IMR-90 (cell line): ENCODE measurements around the gene GNB1L. TPM values are rescaled to one million over a fixed set of nuclear protein-coding genes. Genes with fewer than 3 reads are reported as not detected.

ENCODE experiments used
- ATAC-seq: fragments of 200-7000 bp; cut with Tn5 transposase; 2 replicates; pipeline ENCODE4 v1.9.1; 2020; ENCODE audit warnings: low read depth, mild to moderate bottlenecking, moderate library complexity
- BruUV-seq: library from RNA; stranded (reverse); fragments of 400-500 nt; replicated peaks from 2 replicates; lab custom pipeline; 2021; lab: Mats Ljungman, UMichigan
- CTCF ChIA-PET: fragments of 300-600 bp; formaldehyde crosslinking; extraction: SDS; loops from one replicate; lab custom pipeline; 2021; ENCODE audit warnings: antibody characterized with exemption; lab: Yijun Ruan, JAX
- POLR2A ChIA-PET: fragments of 300-600 bp; sonication (Branson Sonifier 250); formaldehyde crosslinking; loops from one replicate; lab custom pipeline; 2022; ENCODE audit warnings: antibody characterized with exemption; ENCODE audit not compliant: unreplicated experiment; lab: Charles Lee
- DNase-seq: peaks from one replicate; pipeline ENCODE4 v3.0.0; 2013
- H2AFZ ChIP-seq: replicated peaks from 2 replicates; pipeline ENCODE3; 2013; ENCODE audit warnings: low read length, mild to moderate bottlenecking; ENCODE audit not compliant: poor library complexity
- H2AK5ac ChIP-seq: 2 replicates; pipeline ENCODE4 v1.6.1; 2013; ENCODE audit warnings: low read depth, low read length, inconsistent platforms
- H2AK9ac ChIP-seq: replicated peaks from 2 replicates; pipeline ENCODE3; 2013; ENCODE audit warnings: mild to moderate bottlenecking, low read depth, low read length, moderate library complexity; ENCODE audit not compliant: poor library complexity
- H2BK120ac ChIP-seq: 2 replicates; pipeline ENCODE4 v1.6.1; 2013; ENCODE audit warnings: low read depth, low read length, inconsistent platforms
- H2BK15ac ChIP-seq: 3 replicates; pipeline ENCODE4 v1.6.1; 2013; ENCODE audit warnings: low read depth, low read length, inconsistent platforms
- H2BK20ac ChIP-seq: 2 replicates; pipeline ENCODE4 v1.6.1; 2013; ENCODE audit warnings: low read depth, mild to moderate bottlenecking, inconsistent platforms, low read length, moderate library complexity
- H2BK5ac ChIP-seq: 2 replicates; pipeline ENCODE4 v1.6.1; 2013; ENCODE audit warnings: mild to moderate bottlenecking, low read depth, low read length, inconsistent platforms; ENCODE audit not compliant: poor library complexity, severe bottlenecking
- H3K14ac ChIP-seq: replicated peaks from 2 replicates; pipeline ENCODE4 v1.6.1; 2013; ENCODE audit warnings: low read depth, low read length, inconsistent platforms
- H3K18ac ChIP-seq: 2 replicates; pipeline ENCODE4 v1.6.1; 2013; ENCODE audit warnings: low read depth, low read length, control low read depth
- H3K23ac ChIP-seq: 2 replicates; pipeline ENCODE4 v1.6.1; 2013; ENCODE audit warnings: low read depth, low read length, inconsistent platforms
- H3K27ac ChIP-seq: 2 replicates; pipeline ENCODE4 v1.5.1; 2013; ENCODE audit warnings: mild to moderate bottlenecking, control low read depth, low read length; ENCODE audit not compliant: insufficient read depth
- H3K27me3 ChIP-seq: 2 replicates; pipeline ENCODE4 v1.6.1; 2013; ENCODE audit warnings: low read length; ENCODE audit not compliant: control insufficient read depth, insufficient read depth
- H3K36me3 ChIP-seq: 2 replicates; pipeline ENCODE4 v1.6.1; 2013; ENCODE audit warnings: low read length, mixed read lengths; ENCODE audit not compliant: control insufficient read depth, insufficient read depth
- H3K4ac ChIP-seq: 2 replicates; pipeline ENCODE4 v1.6.1; 2013; ENCODE audit warnings: low read depth, low read length, inconsistent platforms
- H3K4me1 ChIP-seq: 2 replicates; pipeline ENCODE4 v1.6.1; 2013; ENCODE audit warnings: low read length, mixed read lengths; ENCODE audit not compliant: control insufficient read depth, insufficient read depth
- H3K4me2 ChIP-seq: 2 replicates; pipeline ENCODE4 v1.6.1; 2013; ENCODE audit warnings: low read depth, mild to moderate bottlenecking, control low read depth, low read length, moderate library complexity
- H3K4me3 ChIP-seq: 2 replicates; pipeline ENCODE4 v1.5.1; 2013; ENCODE audit warnings: low read depth, mild to moderate bottlenecking, control low read depth, low read length, moderate library complexity; ENCODE audit not compliant: insufficient read depth
- H3K56ac ChIP-seq: 2 replicates; pipeline ENCODE4 v1.6.1; 2013; ENCODE audit warnings: low read length, inconsistent platforms; ENCODE audit not compliant: insufficient read depth; ENCODE audit errors: extremely low read depth
- H3K79me1 ChIP-seq, 2 experiments: 2 replicates each; pipeline ENCODE4 v1.6.1; 2013; ENCODE audit warnings: low read length in 2 of 2, inconsistent platforms in 1 of 2, low read depth in 1 of 2
- H3K9ac ChIP-seq: 2 replicates; pipeline ENCODE4 v1.6.1; 2013; ENCODE audit warnings: low read depth, low read length, control low read depth
- H3K9me1 ChIP-seq: 2 replicates; pipeline ENCODE4 v1.6.1; 2013; ENCODE audit warnings: low read length, inconsistent platforms; ENCODE audit not compliant: insufficient read depth
- H3K9me3 ChIP-seq: 2 replicates; pipeline ENCODE4 v1.6.1; 2013; ENCODE audit warnings: low read length; ENCODE audit not compliant: control insufficient read depth, insufficient read depth
- H4K20me1 ChIP-seq: 2 replicates; pipeline ENCODE4 v1.6.1; 2013; ENCODE audit warnings: low read length, inconsistent platforms; ENCODE audit not compliant: insufficient read depth
- H4K5ac ChIP-seq: 2 replicates; pipeline ENCODE4 v1.6.1; 2013; ENCODE audit warnings: mild to moderate bottlenecking, low read depth, low read length, control low read depth
- H4K8ac ChIP-seq, 2 experiments: 2 replicates each; pipeline ENCODE4 v1.6.1; 2013; ENCODE audit warnings: low read depth in 2 of 2, low read length in 2 of 2, control low read depth in 1 of 2, inconsistent platforms in 1 of 2
- H4K91ac ChIP-seq: 2 replicates; pipeline ENCODE4 v1.6.1; 2013; ENCODE audit warnings: low read depth, low read length, inconsistent platforms; ENCODE audit not compliant: insufficient read depth
- CEBPB ChIP-seq: IDR thresholded peaks from 2 replicates; pipeline ENCODE4 v1.6.1; 2012; ENCODE audit warnings: low read depth, low read length, improper control_type of control experiment
- FOS ChIP-seq: fragments of 150-350 bp; IDR thresholded peaks from 2 replicates; pipeline ENCODE4 v1.6.1; 2016; ENCODE audit warnings: low read depth, low read length
- MAFK ChIP-seq: IDR thresholded peaks from 2 replicates; pipeline ENCODE4 v1.6.1; 2012; ENCODE audit warnings: low read depth, low read length, improper control_type of control experiment
- MXI1 ChIP-seq: IDR thresholded peaks from 2 replicates; pipeline ENCODE4 v1.6.1; 2012; ENCODE audit warnings: low read depth, mild to moderate bottlenecking, low read length, moderate library complexity, borderline replicate concordance
- NFE2L2 ChIP-seq: fragments of 150-350 bp; IDR thresholded peaks from 2 replicates; pipeline ENCODE4 v1.6.1; 2016; ENCODE audit warnings: low read depth, mild to moderate bottlenecking, low read length
- RAD21 ChIP-seq: IDR thresholded peaks from 2 replicates; pipeline ENCODE4 v1.6.1; 2012; ENCODE audit warnings: low read length, improper control_type of control experiment
- WGBS, 2 experiments: methylation state at CpG; one replicate each; pipeline versions ENCODE4 v1.1.5 to v1.1.7; 2013; ENCODE audit warnings: missing lambda C conversion rate in 2 of 2; ENCODE audit not compliant: insufficient read length in 1 of 2; ENCODE audit errors: extremely low coverage in 2 of 2; 5-methylcytosine and 5-hydroxymethylcytosine counted together
- dilution Hi-C: fragments of 300-500 bp; cut with HindIII; formaldehyde crosslinking; loops from one replicate; pipeline ENCODE4 v1.14.3; 2018; ENCODE audit warnings: low sequenced_read_pairs; ENCODE audit not compliant: unreplicated experiment
- in situ Hi-C: fragments of 300-500 bp; cut with MboI; formaldehyde crosslinking; loops from 3 replicates; pipeline ENCODE4 v1.14.3; 2019; ENCODE audit warnings: low sequenced_read_pairs, inconsistent platforms, mixed read lengths
- intact Hi-C: fragments of 100-400 bp; cut with micrococcal nuclease; formaldehyde crosslinking; loops from 2 replicates; pipeline ENCODE4 v1.10.0; 2022
- polyA plus RNA-seq, 3 experiments: library from polyadenylated mRNA; depleted of rRNA; stranded (reverse); fragments of >200 nt; gene quantifications; 2 replicates each; pipeline ENCODE4 v1.2.3, GENCODE V29; 2012; ENCODE audit warnings: low replicate concordance in 1 of 3
- total RNA-seq: library from RNA; depleted of rRNA; stranded (reverse); fragments of >200 nt; gene quantifications from 2 replicates; pipeline ENCODE4 v1.2.3, GENCODE V29; 2012

Gene GNB1L
- total and polyA plus RNA-seq, 2 of the 4 experiments (the other 2 are of a cell fraction): 2.5 to 4.4 TPM

- no peak overlapping the region for H4K91ac ChIP-seq
- H3K4me1 ChIP-seq: peaks cover 2% of the 10 kb centered on the region; the same call in 1 of the 2 replicates
- no peak overlapping the region for H3K18ac ChIP-seq
- ATAC-seq (no peak), DNase-seq (no peak)
- H4K8ac ChIP-seq: no peak overlapping the region
- no peak overlapping the region for H2BK120ac ChIP-seq
- no peak overlapping the region for H2BK5ac ChIP-seq
- H4K5ac ChIP-seq: no peak overlapping the region
- no peaks in the 10 kb centered on the region for H3K36me3 ChIP-seq
- no peak overlapping the region for H3K27ac ChIP-seq
- dilution Hi-C loops (no loop called here), intact Hi-C loops (no loop called here), in situ Hi-C loops (no loop called here)
- H3K23ac ChIP-seq: no peak overlapping the region
- no peak for TF ChIP-seq MAFK
- TF ChIP-seq FOS: no peak
- TF ChIP-seq CEBPB: no peak
- TF ChIP-seq NFE2L2: no peak
- no peak for TF ChIP-seq RAD21
- no peak for TF ChIP-seq MXI1
- no peak overlapping the region for H3K4me2 ChIP-seq
- POLR2A ChIA-PET: no interaction called here
- H2AK9ac ChIP-seq: peak overlapping the region; percentile 42
- no peak overlapping the region for H2AK5ac ChIP-seq
- no peaks in the 10 kb centered on the region; the same call in 1 of the 2 replicates for H4K20me1 ChIP-seq
- no peak overlapping the region for H3K9ac ChIP-seq
- no peaks in the 10 kb centered on the region for H3K9me3 ChIP-seq
- no peaks in the 10 kb centered on the region for H3K79me1 ChIP-seq
- BruUV-seq: no TSS peak
- H3K4me3 ChIP-seq: no peak overlapping the region
- H3K4ac ChIP-seq: no peak overlapping the region
- H2BK20ac ChIP-seq: no peak overlapping the region
- CTCF ChIA-PET: interaction anchor here (0.9 to 1.3 kb wide), 2 partner anchors 12 to 168 kb away, joined by 3 to 4 read pairs; no protein-coding TSS in a partner anchor
- no peak overlapping the region for H3K56ac ChIP-seq
- H3K27me3 ChIP-seq: no peaks in the 10 kb centered on the region; the same call in 1 of the 2 replicates
- WGBS, 2 experiments: 90% methylated on average over 2 of the region's 21 CpGs; no CpG with 5 or more reads in 1 of the 2 experiments
- H2BK15ac ChIP-seq: no peak overlapping the region
- no peaks in the 10 kb centered on the region for H3K9me1 ChIP-seq
- peak overlapping the region; percentile 32 for H2AFZ ChIP-seq
- H3K14ac ChIP-seq: no peak overlapping the region
Observed at GRCh38 chr22:19742160-19743066, 112.3 kb downstream of the GNB1L start.
